K562 (cell line): ENCODE data around the gene SLC35A2. TPM values are rescaled to one million over a fixed set of nuclear protein-coding genes. Genes with fewer than 3 reads are reported as not detected.

Source experiments
- ATAC-seq: fragments of 200-7000 bp; cut with Tn5 transposase; 3 replicates; pipeline ENCODE4 v1.9.1; 2020; ENCODE audit warnings: moderate library complexity
- BruUV-seq: library from RNA; stranded (reverse); fragments of 400-500 nt; replicated peaks from 2 replicates; lab custom pipeline; 2021; lab: Mats Ljungman, UMichigan
- CTCF ChIA-PET: fragments of 300-600 bp; formaldehyde crosslinking; extraction: SDS; loops from one replicate; lab custom pipeline; 2021; ENCODE audit warnings: low intra/inter-chr PET ratio; lab: Yijun Ruan, JAX
- POLR2A ChIA-PET: fragments of 300-600, 350-650 bp; sonication (Branson Sonifier 250); formaldehyde crosslinking; extraction: SDS; loops from one replicate; lab custom pipeline; 2021; ENCODE audit warnings: antibody characterized with exemption, inconsistent platforms; lab: Yijun Ruan, JAX
- DNase-seq, 4 experiments: peaks; one replicate each; pipeline versions ENCODE4 v3.0.0 to v3.0.0-alpha.2; 2011 to 2018; ENCODE audit warnings: low spot score in 3 of 4, mixed read lengths in 3 of 4; ENCODE audit errors: extremely low read depth in 1 of 4
- FAIRE-seq: peaks from 2 replicates; lab custom pipeline; 2011; peaks lifted over from hg19 to GRCh38; lab: Jason Lieb, UNC
- H2AFZ ChIP-seq: 2 replicates; pipeline ENCODE4 v1.6.0; 2011; ENCODE audit warnings: low read depth, low read length, control low read depth, inconsistent platforms
- H3K27ac ChIP-seq: fragments of 200-600 bp; 3 replicates; pipeline ENCODE4 v1.8.0; 2011; ENCODE audit warnings: low read depth, mild to moderate bottlenecking, control low read depth, inconsistent platforms, low read length, moderate library complexity, mixed read lengths; ENCODE audit errors: extremely low read depth
- H3K27me3 ChIP-seq, 2 experiments: fragments of 300-600 bp in 1 of 2; 2 replicates in 1 of 2; 3 replicates in 1 of 2; pipeline versions ENCODE4 v1.6.0 to v1.8.0; 2011; ENCODE audit warnings: inconsistent platforms in 2 of 2, low read length in 2 of 2, mild to moderate bottlenecking in 1 of 2, mixed read lengths in 1 of 2, moderate library complexity in 1 of 2; ENCODE audit not compliant: control insufficient read depth in 2 of 2, insufficient read depth in 2 of 2
- H3K36me3 ChIP-seq: fragments of 300-600 bp; 3 replicates; pipeline ENCODE4 v1.8.0; 2011; ENCODE audit warnings: mild to moderate bottlenecking, low read length, inconsistent platforms; ENCODE audit not compliant: control insufficient read depth, insufficient read depth
- H3K4me1 ChIP-seq, 2 experiments: fragments of 200-600 bp in 1 of 2; replicated peaks in 1 of 2; 2 replicates in 1 of 2; 3 replicates in 1 of 2; pipeline versions ENCODE4 v1.5.1 to v1.8.0; 2011; ENCODE audit warnings: inconsistent platforms in 2 of 2, low read length in 2 of 2, mild to moderate bottlenecking in 1 of 2, mixed read lengths in 1 of 2, moderate library complexity in 1 of 2; ENCODE audit not compliant: control insufficient read depth in 2 of 2, insufficient read depth in 2 of 2
- H3K4me2 ChIP-seq: 2 replicates; pipeline ENCODE4 v1.6.1; 2011; ENCODE audit warnings: low read length, control low read depth, inconsistent platforms, mixed read lengths; ENCODE audit not compliant: insufficient read depth
- H3K4me3 ChIP-seq: fragments of 200-600 bp; sonication (generic), shearing (Covaris generic); 2 replicates; pipeline ENCODE4 v1.5.1; 2016; ENCODE audit warnings: control low read depth, inconsistent platforms
- H3K79me2 ChIP-seq: fragments of 200-600 bp; 3 replicates; pipeline ENCODE4 v1.8.0; 2011; ENCODE audit warnings: low read length, inconsistent platforms; ENCODE audit not compliant: control insufficient read depth, insufficient read depth
- H3K9ac ChIP-seq, 2 experiments: 2 replicates each; pipeline versions ENCODE4 v1.6.0 to v1.6.1; 2011; ENCODE audit warnings: low read depth in 2 of 2, low read length in 2 of 2, control low read depth in 1 of 2, inconsistent platforms in 1 of 2, mild to moderate bottlenecking in 1 of 2, mixed read lengths in 1 of 2; ENCODE audit not compliant: insufficient read depth in 1 of 2
- H3K9me1 ChIP-seq: one replicate; pipeline ENCODE4 v1.6.0; 2011; ENCODE audit warnings: inconsistent platforms, mild to moderate bottlenecking, low read length, moderate library complexity; ENCODE audit not compliant: control insufficient read depth, insufficient read depth
- H3K9me3 ChIP-seq: replicated peaks from 2 replicates; pipeline ENCODE4 v1.5.1; 2011; ENCODE audit warnings: low read depth, low read length, inconsistent platforms; ENCODE audit not compliant: control insufficient read depth, insufficient read depth
- H4K20me1 ChIP-seq: replicated peaks from 2 replicates; pipeline ENCODE4 v1.6.1; 2011; ENCODE audit warnings: low read length, inconsistent platforms, mixed read lengths; ENCODE audit not compliant: control insufficient read depth, insufficient read depth
- HDAC3 ChIP-seq: fragments of 450-650 bp; IDR thresholded peaks from 2 replicates; pipeline ENCODE4 v1.6.1; 2018; ENCODE audit warnings: borderline replicate concordance, mild to moderate bottlenecking, moderate library complexity; ENCODE audit not compliant: partially characterized antibody
- HNRNPK ChIP-seq: fragments of 200-400 bp; formaldehyde crosslinking; IDR thresholded peaks from one replicate; pipeline ENCODE4 v1.6.1; 2018; ENCODE audit warnings: mild to moderate bottlenecking, low read depth, low read length; ENCODE audit not compliant: poor library complexity, severe bottlenecking
- KDM5B ChIP-seq: fragments of 200-600 bp; sonication (generic); IDR thresholded peaks from 2 replicates; pipeline ENCODE4 v1.6.1; 2012; ENCODE audit warnings: low read depth, mild to moderate bottlenecking, moderate library complexity, low read length, control low read depth, inconsistent platforms; ENCODE audit not compliant: insufficient replicate concordance
- KLF16 ChIP-seq: IDR thresholded peaks from 2 replicates; pipeline ENCODE4 v1.6.1; 2016; ENCODE audit warnings: antibody characterized with exemption
- L3MBTL2 ChIP-seq: fragments of 450-650 bp; IDR thresholded peaks from 2 replicates; pipeline ENCODE4 v1.6.1; 2016; ENCODE audit warnings: mild to moderate bottlenecking, moderate library complexity
- POLR2A ChIP-seq: fragments of 450-650 bp; conservative IDR thresholded peaks from 2 replicates; pipeline ENCODE4 v1.6.1; 2016
- RBFOX2 ChIP-seq: fragments of 200-400 bp; formaldehyde crosslinking; IDR thresholded peaks from 2 replicates; pipeline ENCODE4 v1.6.1; 2017; ENCODE audit warnings: low read depth, mild to moderate bottlenecking, low read length, moderate library complexity
- SIN3A ChIP-seq, 2 experiments: fragments of 150-350 bp in 1 of 2; IDR thresholded peaks; 2 replicates each; pipeline ENCODE4 v1.6.1; 2011 to 2016; ENCODE audit warnings: borderline replicate concordance in 2 of 2, low read depth in 2 of 2, low read length in 2 of 2, mild to moderate bottlenecking in 2 of 2, moderate library complexity in 2 of 2; ENCODE audit not compliant: control insufficient read depth in 1 of 2
- SMARCE1 ChIP-seq: fragments of 450-650 bp; IDR thresholded peaks from 2 replicates; pipeline ENCODE4 v1.7.1; 2016; ENCODE audit warnings: mild to moderate bottlenecking
- ZBTB7A ChIP-seq: IDR thresholded peaks from 2 replicates; pipeline ENCODE4 v1.6.1; 2011; ENCODE audit warnings: low read depth, mild to moderate bottlenecking, low read length, moderate library complexity, borderline replicate concordance; ENCODE audit not compliant: control insufficient read depth
- WGBS: fragments of 100-300 bp; shearing (Covaris generic); methylation state at CpG from one replicate; pipeline ENCODE4 v1.1.6; 2016; ENCODE audit warnings: low coverage, mixed read lengths; ENCODE audit not compliant: insufficient coverage; ENCODE audit errors: missing lambda C conversion rate; 5-methylcytosine and 5-hydroxymethylcytosine counted together
- in situ Hi-C: fragments of 300-500 bp; cut with MboI; formaldehyde crosslinking; loops from 4 replicates; pipeline ENCODE4 v1.15.0; 2018; ENCODE audit warnings: inconsistent platforms, mixed read lengths
- intact Hi-C: fragments of 100-400 bp; cut with micrococcal nuclease; formaldehyde crosslinking; loops from 2 replicates; pipeline ENCODE4 v1.14.2; 2022
- polyA plus RNA-seq, 8 experiments: library from polyadenylated mRNA; depleted of rRNA in 4 of 8; stranded (reverse) in 5 of 8; unstranded in 3 of 8; fragments of >200 nt; fragmentation: Nextera tagmentation in 2 of 8; fragmentation: Illumina TruSeq in 1 of 8; extraction: Ambion mirVana in 2 of 8; extraction: Trizol in 1 of 8; gene quantifications; 2 replicates each; pipeline versions ENCODE4 v1.2.1 to v1.2.3, GENCODE V29; 2011 to 2014; ENCODE audit warnings: inconsistent platforms in 1 of 8, missing spikeins in 1 of 8
- total RNA-seq, 7 experiments: library from RNA; depleted of rRNA in 6 of 7; stranded (reverse); fragments of >200 nt in 6 of 7; fragmentation: Illumina TruSeq in 2 of 7; extraction: Trizol in 2 of 7; gene quantifications; 2 replicates each; pipeline versions ENCODE4 v1.2.1 to v1.2.3, GENCODE V29; 2011 to 2021; ENCODE audit warnings: low replicate concordance in 1 of 7
- TF ChIP-seq, protein P1 (sequence below): sonication (generic); formaldehyde crosslinking; IDR thresholded peaks from 2 replicates; pipeline ENCODE4 v1.8.0; 2023; ENCODE audit warnings: mild to moderate bottlenecking, missing genetic modification reagents
- TF ChIP-seq, protein P2 (sequence below): fragments of 200-800 bp; sonication (Bioruptor generic); IDR thresholded peaks from 2 replicates; pipeline ENCODE4 v1.6.1; 2016; ENCODE audit warnings: missing genetic modification characterization, missing compliant biosample characterization

Gene SLC35A2
- total and polyA plus RNA-seq, 9 of the 15 experiments (the other 6 are each of a cell fraction or from before 2014, with no cell fraction given), result 3.3 to 38.9 (median 20.0) TPM

DNA sequence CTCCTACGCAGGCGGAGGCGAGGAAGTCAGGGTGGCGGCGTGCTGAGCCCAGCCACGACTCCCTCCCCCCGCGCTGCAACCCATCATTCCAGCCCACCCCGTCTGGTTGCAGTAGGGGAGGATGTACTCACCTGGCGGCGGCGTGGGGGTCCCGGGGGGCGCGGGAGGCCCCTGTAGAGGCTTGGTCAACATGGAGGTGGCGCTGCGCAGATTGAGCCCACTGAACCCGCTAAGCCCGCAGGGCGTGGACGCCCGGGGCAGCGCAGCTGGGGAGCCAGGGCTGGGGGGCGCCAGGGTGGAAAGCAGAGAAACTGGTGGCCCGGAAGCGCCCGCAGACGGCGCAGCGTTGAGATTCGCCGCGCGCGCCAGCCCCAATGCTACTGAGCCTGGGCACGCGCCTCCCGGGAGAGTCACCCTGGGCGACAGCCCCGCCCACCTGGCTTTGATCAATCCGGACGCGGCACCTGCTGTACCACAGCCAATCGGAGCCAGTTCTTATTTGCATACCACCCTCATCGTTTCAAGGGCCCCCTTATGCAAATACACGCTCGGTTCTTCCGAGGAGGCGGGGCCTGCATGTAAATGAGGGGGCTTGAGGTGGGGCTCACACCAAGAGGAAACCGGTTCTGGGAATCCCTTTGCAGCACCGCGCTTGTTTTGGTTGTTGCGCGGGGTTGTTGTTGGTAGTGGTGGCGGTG lies 7.3 kb upstream of the SLC35A2 start, which contains the start of gene PIM2:
TSS of gene PIM2 (minus strand) at position 382 of the 698 bp plus-strand sequence. CDS start at position 192, 190 bp downstream.
- H3K4me3 ChIP-seq, result peak within 1 kb of the TSS; percentile 89
- H3K4me2 ChIP-seq, result peak within 1 kb of the TSS; percentile 97
- peak within 1 kb of the TSS; percentile 77 for H3K27ac ChIP-seq
- peaks cover 62% of the 10 kb centered on the region for H3K36me3 ChIP-seq
- BruUV-seq, result no TSS peak
- no peaks in the 10 kb centered on the region; a peak in 1 of 5 replicates for H3K27me3 ChIP-seq
- ATAC-seq (peak; percentile 89), DNase-seq (peak; percentile 85 to 97 (median 91)), FAIRE-seq (peak; percentile 93)
- under 1% methylated on average over 33 of the region's 55 CpGs for WGBS
- CTCF ChIA-PET, result no interaction called here
- H3K9ac ChIP-seq, result peak within 1 kb of the TSS; percentile 73 to 92
- intact Hi-C loops (loop anchor here (1.0 to 10.0 kb wide), 2 partner anchors 19 to 284 kb away; no protein-coding TSS in a partner anchor), in situ Hi-C loops (no loop called here)
- H3K9me3 ChIP-seq, result no peaks in the 10 kb centered on the region
- H3K79me2 ChIP-seq, result peaks cover 67% of the 10 kb centered on the region
- no peaks in the 10 kb centered on the region for H3K9me1 ChIP-seq
- POLR2A ChIA-PET, result interaction anchor here (1.0 kb wide), 1 partner anchor 18 kb away, joined by 4 read pairs; no protein-coding TSS in a partner anchor
- H2AFZ ChIP-seq, result peak within 1 kb of the TSS; percentile 54
- H4K20me1 ChIP-seq, result peaks cover 34% of the 10 kb centered on the region
- peaks cover 35 to 38% of the 10 kb centered on the region in 2 experiments for H3K4me1 ChIP-seq
- peak; percentile 24; the same call in 1 of the 2 replicates for TF ChIP-seq L3MBTL2
- no peak for TF ChIP-seq SMARCE1
- peak; percentile 100 for TF ChIP-seq RBFOX2
- TF ChIP-seq, protein P1, sequence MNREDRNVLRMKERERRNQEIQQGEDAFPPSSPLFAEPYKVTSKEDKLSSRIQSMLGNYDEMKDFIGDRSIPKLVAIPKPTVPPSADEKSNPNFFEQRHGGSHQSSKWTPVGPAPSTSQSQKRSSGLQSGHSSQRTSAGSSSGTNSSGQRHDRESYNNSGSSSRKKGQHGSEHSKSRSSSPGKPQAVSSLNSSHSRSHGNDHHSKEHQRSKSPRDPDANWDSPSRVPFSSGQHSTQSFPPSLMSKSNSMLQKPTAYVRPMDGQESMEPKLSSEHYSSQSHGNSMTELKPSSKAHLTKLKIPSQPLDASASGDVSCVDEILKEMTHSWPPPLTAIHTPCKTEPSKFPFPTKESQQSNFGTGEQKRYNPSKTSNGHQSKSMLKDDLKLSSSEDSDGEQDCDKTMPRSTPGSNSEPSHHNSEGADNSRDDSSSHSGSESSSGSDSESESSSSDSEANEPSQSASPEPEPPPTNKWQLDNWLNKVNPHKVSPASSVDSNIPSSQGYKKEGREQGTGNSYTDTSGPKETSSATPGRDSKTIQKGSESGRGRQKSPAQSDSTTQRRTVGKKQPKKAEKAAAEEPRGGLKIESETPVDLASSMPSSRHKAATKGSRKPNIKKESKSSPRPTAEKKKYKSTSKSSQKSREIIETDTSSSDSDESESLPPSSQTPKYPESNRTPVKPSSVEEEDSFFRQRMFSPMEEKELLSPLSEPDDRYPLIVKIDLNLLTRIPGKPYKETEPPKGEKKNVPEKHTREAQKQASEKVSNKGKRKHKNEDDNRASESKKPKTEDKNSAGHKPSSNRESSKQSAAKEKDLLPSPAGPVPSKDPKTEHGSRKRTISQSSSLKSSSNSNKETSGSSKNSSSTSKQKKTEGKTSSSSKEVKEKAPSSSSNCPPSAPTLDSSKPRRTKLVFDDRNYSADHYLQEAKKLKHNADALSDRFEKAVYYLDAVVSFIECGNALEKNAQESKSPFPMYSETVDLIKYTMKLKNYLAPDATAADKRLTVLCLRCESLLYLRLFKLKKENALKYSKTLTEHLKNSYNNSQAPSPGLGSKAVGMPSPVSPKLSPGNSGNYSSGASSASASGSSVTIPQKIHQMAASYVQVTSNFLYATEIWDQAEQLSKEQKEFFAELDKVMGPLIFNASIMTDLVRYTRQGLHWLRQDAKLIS (CRISPR knock-in tag), result 0 out of 2 replicates have a peak, but pooled peaks have one; percentile 59
- peak; percentile 93 for TF ChIP-seq POLR2A
- peak; percentile 86 for TF ChIP-seq KDM5B
- TF ChIP-seq SIN3A (IDR thresholded peaks at IDR 0.05; ENCODE audit: borderline replicate concordance in 2 of 2, control insufficient read depth in 1 of 2, low read depth in 2 of 2, low read length in 2 of 2), result peak in 1 of 2 experiments; percentile 80; a peak in 2 of 4 replicates
- TF ChIP-seq KLF16, result no peak
- TF ChIP-seq HDAC3, result no peak
- 0 out of 2 replicates have a peak, but pooled peaks have one; percentile 39 for TF ChIP-seq ZBTB7A
- no peak for TF ChIP-seq HNRNPK
- TF ChIP-seq, protein P2, sequence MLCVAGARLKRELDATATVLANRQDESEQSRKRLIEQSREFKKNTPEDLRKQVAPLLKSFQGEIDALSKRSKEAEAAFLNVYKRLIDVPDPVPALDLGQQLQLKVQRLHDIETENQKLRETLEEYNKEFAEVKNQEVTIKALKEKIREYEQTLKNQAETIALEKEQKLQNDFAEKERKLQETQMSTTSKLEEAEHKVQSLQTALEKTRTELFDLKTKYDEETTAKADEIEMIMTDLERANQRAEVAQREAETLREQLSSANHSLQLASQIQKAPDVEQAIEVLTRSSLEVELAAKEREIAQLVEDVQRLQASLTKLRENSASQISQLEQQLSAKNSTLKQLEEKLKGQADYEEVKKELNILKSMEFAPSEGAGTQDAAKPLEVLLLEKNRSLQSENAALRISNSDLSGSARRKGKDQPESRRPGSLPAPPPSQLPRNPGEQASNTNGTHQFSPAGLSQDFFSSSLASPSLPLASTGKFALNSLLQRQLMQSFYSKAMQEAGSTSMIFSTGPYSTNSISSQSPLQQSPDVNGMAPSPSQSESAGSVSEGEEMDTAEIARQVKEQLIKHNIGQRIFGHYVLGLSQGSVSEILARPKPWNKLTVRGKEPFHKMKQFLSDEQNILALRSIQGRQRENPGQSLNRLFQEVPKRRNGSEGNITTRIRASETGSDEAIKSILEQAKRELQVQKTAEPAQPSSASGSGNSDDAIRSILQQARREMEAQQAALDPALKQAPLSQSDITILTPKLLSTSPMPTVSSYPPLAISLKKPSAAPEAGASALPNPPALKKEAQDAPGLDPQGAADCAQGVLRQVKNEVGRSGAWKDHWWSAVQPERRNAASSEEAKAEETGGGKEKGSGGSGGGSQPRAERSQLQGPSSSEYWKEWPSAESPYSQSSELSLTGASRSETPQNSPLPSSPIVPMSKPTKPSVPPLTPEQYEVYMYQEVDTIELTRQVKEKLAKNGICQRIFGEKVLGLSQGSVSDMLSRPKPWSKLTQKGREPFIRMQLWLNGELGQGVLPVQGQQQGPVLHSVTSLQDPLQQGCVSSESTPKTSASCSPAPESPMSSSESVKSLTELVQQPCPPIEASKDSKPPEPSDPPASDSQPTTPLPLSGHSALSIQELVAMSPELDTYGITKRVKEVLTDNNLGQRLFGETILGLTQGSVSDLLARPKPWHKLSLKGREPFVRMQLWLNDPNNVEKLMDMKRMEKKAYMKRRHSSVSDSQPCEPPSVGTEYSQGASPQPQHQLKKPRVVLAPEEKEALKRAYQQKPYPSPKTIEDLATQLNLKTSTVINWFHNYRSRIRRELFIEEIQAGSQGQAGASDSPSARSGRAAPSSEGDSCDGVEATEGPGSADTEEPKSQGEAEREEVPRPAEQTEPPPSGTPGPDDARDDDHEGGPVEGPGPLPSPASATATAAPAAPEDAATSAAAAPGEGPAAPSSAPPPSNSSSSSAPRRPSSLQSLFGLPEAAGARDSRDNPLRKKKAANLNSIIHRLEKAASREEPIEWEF (CRISPR knock-in tag), result no peak
